PC-3 (cell line): ENCODE measurements around the gene GALNTL6. TPM values are rescaled to one million over a fixed set of nuclear protein-coding genes. Genes with fewer than 3 reads are reported as not detected.

Experiments used
- ATAC-seq: fragments of 200-7000 bp; cut with Tn5 transposase; 2 replicates; pipeline ENCODE4 v1.9.1; 2020; ENCODE audit warnings: mild to moderate bottlenecking, moderate library complexity
- BruUV-seq: library from RNA; stranded (reverse); fragments of 400-500 nt; replicated peaks from 2 replicates; lab custom pipeline; 2021; lab: Mats Ljungman, UMichigan
- CTCF ChIA-PET: fragments of 300-600 bp; sonication (Branson Sonifier 250); formaldehyde crosslinking; loops from one replicate; lab custom pipeline; 2022; ENCODE audit warnings: antibody characterized with exemption; lab: Charles Lee
- POLR2A ChIA-PET: fragments of 300-600 bp; sonication (Branson Sonifier 250); formaldehyde crosslinking; loops from one replicate; lab custom pipeline; 2022; ENCODE audit warnings: antibody characterized with exemption; ENCODE audit not compliant: unreplicated experiment; lab: Charles Lee
- DNase-seq: peaks from one replicate; pipeline ENCODE4 v3.0.0-alpha.2; 2015
- H2AFZ ChIP-seq: fragments of 300-600 bp; sonication (generic); 2 replicates; pipeline ENCODE4 v1.6.0; 2016; ENCODE audit warnings: antibody characterized with exemption, low read length
- H3F3A ChIP-seq: fragments of 300-600 bp; sonication (generic); one replicate; pipeline ENCODE4 v1.6.0; 2017; ENCODE audit warnings: antibody characterized with exemption, low read length, control low read depth, mild to moderate bottlenecking; ENCODE audit not compliant: unreplicated experiment
- H3K27ac ChIP-seq: fragments of 300-600 bp; sonication (generic); 2 replicates; pipeline ENCODE4 v1.5.1; 2016; ENCODE audit warnings: mild to moderate bottlenecking, low read length
- H3K27me3 ChIP-seq: fragments of 300-600 bp; sonication (generic); 2 replicates; pipeline ENCODE4 v1.6.1; 2016; ENCODE audit warnings: low read length, mixed read lengths
- H3K36me3 ChIP-seq: fragments of 300-600 bp; sonication (generic); 2 replicates; pipeline ENCODE4 v1.6.1; 2016; ENCODE audit warnings: low read depth, mixed run types, low read length, mixed read lengths
- H3K4me1 ChIP-seq: fragments of 300-600 bp; sonication (generic); 2 replicates; pipeline ENCODE4 v1.5.1; 2016; ENCODE audit warnings: low read length; ENCODE audit not compliant: insufficient read depth
- H3K4me2 ChIP-seq: fragments of 300-600 bp; sonication (generic); 2 replicates; pipeline ENCODE4 v1.6.0; 2016; ENCODE audit warnings: low read length
- H3K4me3 ChIP-seq: fragments of 300-600 bp; sonication (generic); 2 replicates; pipeline ENCODE4 v1.5.1; 2016; ENCODE audit warnings: mild to moderate bottlenecking, low read length, mixed read lengths
- H3K79me2 ChIP-seq: fragments of 300-600 bp; sonication (generic); 2 replicates; pipeline ENCODE4 v1.6.1; 2017; ENCODE audit warnings: low read length, mixed read lengths
- H3K9ac ChIP-seq: fragments of 300-600 bp; sonication (generic); 2 replicates; pipeline ENCODE4 v1.6.0; 2016; ENCODE audit warnings: mild to moderate bottlenecking, low read length
- H3K9me2 ChIP-seq: fragments of 300-600 bp; sonication (generic); replicated peaks from 2 replicates; pipeline ENCODE4 v1.6.1; 2016; ENCODE audit warnings: mixed run types, low read length, mixed read lengths
- H3K9me3 ChIP-seq: fragments of 300-600 bp; sonication (generic); 2 replicates; pipeline ENCODE4 v1.6.1; 2016; ENCODE audit warnings: low read length, mixed read lengths
- H4K20me1 ChIP-seq: fragments of 300-600 bp; sonication (generic); 2 replicates; pipeline ENCODE4 v1.6.1; 2016; ENCODE audit warnings: low read length, mixed read lengths
- EZH2 ChIP-seq: fragments of 300-600 bp; sonication (generic); IDR thresholded peaks from one replicate; pipeline ENCODE4 v1.6.1; 2017; ENCODE audit warnings: antibody characterized with exemption, mild to moderate bottlenecking, low read length; ENCODE audit not compliant: unreplicated experiment
- EZH2phosphoT487 ChIP-seq: fragments of 300-600 bp; sonication (generic); IDR thresholded peaks from 2 replicates; pipeline ENCODE4 v1.6.1; 2018; ENCODE audit warnings: mild to moderate bottlenecking, antibody characterized with exemption, low read length, borderline replicate concordance
- intact Hi-C: fragments of 100-400 bp; cut with micrococcal nuclease; formaldehyde crosslinking; loops from 2 replicates; pipeline ENCODE4 v1.9.0; 2023
- total RNA-seq: library from RNA; depleted of rRNA; stranded (reverse); fragments of >200 nt; gene quantifications from 2 replicates; pipeline ENCODE4 v1.2.3, GENCODE V29; 2014
- TF ChIP-seq, protein P1 (sequence below): fragments of 300-600 bp; sonication (generic); conservative IDR thresholded peaks from 2 replicates; pipeline ENCODE4 v1.5.1; 2017; ENCODE audit warnings: antibody characterized with exemption, low read depth, mild to moderate bottlenecking, low read length

The GALNTL6 gene
- total RNA-seq, 1 experiment from 2014 or later = not detected

DNA sequence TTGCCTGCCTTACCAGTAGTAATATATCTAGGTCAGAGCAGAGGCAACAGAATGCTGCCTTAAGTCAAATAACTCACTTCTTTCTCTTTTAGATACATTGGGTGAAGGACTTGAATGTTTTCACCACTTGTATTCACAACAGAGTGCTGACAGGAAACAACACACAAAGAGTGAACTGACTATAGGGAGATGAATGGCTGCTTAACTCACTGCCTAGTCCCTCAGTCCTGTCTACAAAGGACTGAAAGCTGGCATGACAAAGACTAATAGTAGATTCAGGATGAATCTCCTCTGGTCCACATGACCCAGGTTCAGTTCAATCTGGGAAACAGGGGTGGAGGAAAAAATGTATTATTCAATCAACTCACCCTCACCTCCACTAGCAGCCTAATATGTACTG is 134.2 kb downstream of the GALNTL6 start:
- H3K4me2 ChIP-seq = no peak overlapping the region
- H3K4me3 ChIP-seq = no peak overlapping the region
- intact Hi-C loops = no loop called here
- no peaks in the 10 kb centered on the region for H4K20me1 ChIP-seq
- H3K27me3 ChIP-seq = no peaks in the 10 kb centered on the region; the same call in 1 of the 2 replicates
- no peak for ATAC-seq
- no peak overlapping the region for H3K27ac ChIP-seq
- CTCF ChIA-PET = no interaction called here
- BruUV-seq = no TSS peak
- H3K9me2 ChIP-seq = no peaks in the 10 kb centered on the region
- DNase-seq = no peak
- no peak overlapping the region for H2AFZ ChIP-seq
- no peak overlapping the region for H3K9ac ChIP-seq
- no peak for TF ChIP-seq EZH2phosphoT487
- TF ChIP-seq EZH2 = no peak
- TF ChIP-seq, protein P1, sequence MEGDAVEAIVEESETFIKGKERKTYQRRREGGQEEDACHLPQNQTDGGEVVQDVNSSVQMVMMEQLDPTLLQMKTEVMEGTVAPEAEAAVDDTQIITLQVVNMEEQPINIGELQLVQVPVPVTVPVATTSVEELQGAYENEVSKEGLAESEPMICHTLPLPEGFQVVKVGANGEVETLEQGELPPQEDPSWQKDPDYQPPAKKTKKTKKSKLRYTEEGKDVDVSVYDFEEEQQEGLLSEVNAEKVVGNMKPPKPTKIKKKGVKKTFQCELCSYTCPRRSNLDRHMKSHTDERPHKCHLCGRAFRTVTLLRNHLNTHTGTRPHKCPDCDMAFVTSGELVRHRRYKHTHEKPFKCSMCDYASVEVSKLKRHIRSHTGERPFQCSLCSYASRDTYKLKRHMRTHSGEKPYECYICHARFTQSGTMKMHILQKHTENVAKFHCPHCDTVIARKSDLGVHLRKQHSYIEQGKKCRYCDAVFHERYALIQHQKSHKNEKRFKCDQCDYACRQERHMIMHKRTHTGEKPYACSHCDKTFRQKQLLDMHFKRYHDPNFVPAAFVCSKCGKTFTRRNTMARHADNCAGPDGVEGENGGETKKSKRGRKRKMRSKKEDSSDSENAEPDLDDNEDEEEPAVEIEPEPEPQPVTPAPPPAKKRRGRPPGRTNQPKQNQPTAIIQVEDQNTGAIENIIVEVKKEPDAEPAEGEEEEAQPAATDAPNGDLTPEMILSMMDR = no peak
- H3K36me3 ChIP-seq = no peaks in the 10 kb centered on the region
- no peaks in the 10 kb centered on the region for H3K9me3 ChIP-seq
- no peaks in the 10 kb centered on the region for H3K4me1 ChIP-seq
- no peaks in the 10 kb centered on the region for H3K79me2 ChIP-seq
- H3F3A ChIP-seq = no peaks in the 10 kb centered on the region
- POLR2A ChIA-PET = no interaction called here

DNA sequence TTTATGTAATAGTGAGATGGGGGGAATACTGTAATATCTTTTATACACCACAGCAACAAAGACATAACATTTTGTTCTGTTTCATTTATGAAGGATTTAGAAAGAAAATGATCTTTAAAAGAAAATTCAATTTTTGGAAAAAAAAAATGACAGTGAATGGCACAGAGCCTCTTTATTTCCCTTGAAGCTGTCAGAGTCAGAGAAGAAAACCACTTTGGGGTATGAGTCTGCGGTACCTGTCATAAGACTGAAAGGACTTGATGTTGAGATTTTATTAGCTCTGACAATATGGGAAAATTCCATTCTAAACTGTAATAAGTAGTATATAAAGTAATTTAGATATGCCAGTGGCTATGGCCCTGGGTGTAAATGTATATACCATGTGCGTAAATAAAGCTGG is 134.8 kb downstream of the GALNTL6 start:
- Histone ChIP-seq H2AFZ (no peak overlapping the region), H3K79me2 (no peaks in the 10 kb centered on the region), H3K4me3 (no peak overlapping the region), H3K4me2 (no peak overlapping the region), H3F3A (no peaks in the 10 kb centered on the region), H3K9ac (no peak overlapping the region), H3K27me3 (no peaks in the 10 kb centered on the region; the same call in 1 of the 2 replicates), H3K27ac (no peak overlapping the region), H3K4me1 (no peaks in the 10 kb centered on the region), H3K9me2 (no peaks in the 10 kb centered on the region), H3K36me3 (no peaks in the 10 kb centered on the region), H3K9me3 (no peaks in the 10 kb centered on the region), H4K20me1 (no peaks in the 10 kb centered on the region)
- DNase-seq = no peak
- TF ChIP-seq EZH2 (no peak), EZH2phosphoT487 (no peak)
- TF ChIP-seq, protein P1 = no peak
- ChIA-PET POLR2A (no interaction called here), CTCF (no interaction called here)
- BruUV-seq = no TSS peak
- intact Hi-C loops = no loop called here
- ATAC-seq = no peak

DNA sequence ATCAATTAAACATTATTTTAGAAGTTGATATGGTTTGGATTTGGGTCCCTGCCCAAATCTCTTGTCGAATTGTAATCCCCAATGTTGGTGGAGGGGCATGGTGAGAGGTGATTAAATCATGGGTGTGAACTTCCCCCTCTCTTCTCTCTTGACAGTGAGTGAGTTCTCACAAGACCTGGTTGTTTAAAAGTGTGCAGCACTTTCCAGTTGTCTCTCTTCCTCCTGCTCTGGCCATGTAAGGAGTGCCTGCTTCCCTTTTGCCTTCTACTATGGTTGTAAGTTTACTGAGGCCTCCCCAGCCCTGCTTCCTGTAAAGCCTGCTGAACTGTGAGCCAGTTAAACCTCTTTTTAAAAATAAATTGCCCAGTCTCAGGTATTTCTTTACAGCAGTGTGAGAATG is 141.4 kb downstream of the GALNTL6 start:
- ATAC-seq = no peak
- no peak for DNase-seq
- BruUV-seq = no TSS peak

More for the DNA sequence above, 141.4 kb downstream of the GALNTL6 start:
- Histone ChIP-seq H4K20me1 (no peaks in the 10 kb centered on the region), H3K79me2 (no peaks in the 10 kb centered on the region), H3K9me3 (no peaks in the 10 kb centered on the region), H3K9ac (no peak overlapping the region), H3F3A (no peaks in the 10 kb centered on the region), H3K27me3 (no peaks in the 10 kb centered on the region), H3K27ac (no peak overlapping the region), H3K4me1 (no peaks in the 10 kb centered on the region), H2AFZ (no peak overlapping the region), H3K36me3 (no peaks in the 10 kb centered on the region), H3K4me3 (no peak overlapping the region), H3K9me2 (no peaks in the 10 kb centered on the region), H3K4me2 (no peak overlapping the region)
- CTCF ChIA-PET = no interaction called here
- TF ChIP-seq EZH2 (no peak), EZH2phosphoT487 (no peak)
- TF ChIP-seq, protein P1 = no peak
- intact Hi-C loops = no loop called here
- POLR2A ChIA-PET = no interaction called here
